Keratinocyte (primary cell): ENCODE measurements around the gene NAV3. TPM values are rescaled to one million over a fixed set of nuclear protein-coding genes. Genes with fewer than 3 reads are reported as not detected.

Experiments used
- DNase-seq: peaks from one replicate; pipeline ENCODE4 v3.0.0-alpha.2; 2011; ENCODE audit warnings: low read depth, missing footprints, low spot score
- FAIRE-seq: peaks from 2 replicates; lab custom pipeline; 2011; peaks lifted over from hg19 to GRCh38; lab: Jason Lieb, UNC
- H2AFZ ChIP-seq: 2 replicates; pipeline ENCODE4 v1.6.0; 2012; ENCODE audit warnings: low read length, control low read depth, inconsistent platforms; ENCODE audit not compliant: control insufficient read depth
- H3K27ac ChIP-seq: 2 replicates; pipeline ENCODE4 v1.5.1; 2011; ENCODE audit warnings: low read length; ENCODE audit not compliant: control insufficient read depth, insufficient read depth
- H3K27me3 ChIP-seq: 3 replicates; pipeline ENCODE4 v1.6.0; 2011; ENCODE audit warnings: low read length; ENCODE audit not compliant: control insufficient read depth, insufficient read depth; ENCODE audit errors: extremely low read depth
- H3K36me3 ChIP-seq, 2 experiments: 2 replicates in 1 of 2; 3 replicates in 1 of 2; pipeline ENCODE4 v1.5.1; 2011; ENCODE audit warnings: low read length in 2 of 2, mild to moderate bottlenecking in 1 of 2; ENCODE audit not compliant: control insufficient read depth in 2 of 2, insufficient read depth in 2 of 2; ENCODE audit errors: extremely low read depth in 1 of 2
- H3K4me1 ChIP-seq: 3 replicates; pipeline ENCODE4 v1.5.1; 2011; ENCODE audit warnings: low read length; ENCODE audit not compliant: control insufficient read depth, insufficient read depth; ENCODE audit errors: extremely low read depth
- H3K4me2 ChIP-seq: 3 replicates; pipeline ENCODE4 v1.6.0; 2011; ENCODE audit warnings: low read depth, low read length; ENCODE audit not compliant: control insufficient read depth, insufficient read depth; ENCODE audit errors: extremely low read depth
- H3K4me3 ChIP-seq, 3 experiments: fragments of 200-600 bp in 1 of 3; sonication (generic) in 1 of 3; 2 replicates in 2 of 3; 3 replicates in 1 of 3; pipeline ENCODE4 v1.5.1; 2011 to 2016; ENCODE audit warnings: low read length in 3 of 3, mild to moderate bottlenecking in 3 of 3, control low read depth in 2 of 3, inconsistent platforms in 1 of 3, low read depth in 1 of 3, mixed read lengths in 1 of 3, mixed run types in 1 of 3, moderate library complexity in 1 of 3; ENCODE audit not compliant: control insufficient read depth in 2 of 3, insufficient read depth in 2 of 3; ENCODE audit errors: extremely low read depth in 1 of 3
- H3K79me2 ChIP-seq: 2 replicates; pipeline ENCODE4 v1.6.0; 2012; ENCODE audit warnings: low read length; ENCODE audit not compliant: control insufficient read depth, insufficient read depth
- H3K9ac ChIP-seq: 3 replicates; pipeline ENCODE4 v1.6.0; 2011; ENCODE audit warnings: low read length; ENCODE audit not compliant: control insufficient read depth, insufficient read depth; ENCODE audit errors: extremely low read depth
- H3K9me1 ChIP-seq: 3 replicates; pipeline ENCODE4 v1.6.0; 2011; ENCODE audit warnings: low read length; ENCODE audit not compliant: control insufficient read depth, insufficient read depth; ENCODE audit errors: extremely low read depth
- H3K9me3 ChIP-seq: 2 replicates; pipeline ENCODE4 v1.5.1; 2012; ENCODE audit warnings: low read depth, low read length; ENCODE audit not compliant: control insufficient read depth
- H4K20me1 ChIP-seq: 3 replicates; pipeline ENCODE4 v1.6.0; 2011; ENCODE audit warnings: low read length; ENCODE audit not compliant: control insufficient read depth, insufficient read depth; ENCODE audit errors: extremely low read depth
- CTCF ChIP-seq, 3 experiments: IDR thresholded peaks in 1 of 3; conservative IDR thresholded peaks in 1 of 3; optimal IDR thresholded peaks in 1 of 3; 2 replicates in 2 of 3; 3 replicates in 1 of 3; pipeline versions ENCODE3 to v1.5.1; 2011; ENCODE audit warnings: low read length in 3 of 3, mild to moderate bottlenecking in 3 of 3, moderate library complexity in 2 of 3, control low read depth in 1 of 3, inconsistent platforms in 1 of 3; ENCODE audit not compliant: insufficient read depth in 2 of 3; ENCODE audit errors: extremely low read depth in 1 of 3
- EZH2 ChIP-seq: IDR thresholded peaks from one replicate; pipeline ENCODE4 v1.6.1; 2012; ENCODE audit warnings: inconsistent platforms, mild to moderate bottlenecking, low read length, moderate library complexity
- dilution Hi-C: fragments of 300-500 bp; cut with MboI; formaldehyde crosslinking; loops from one replicate; pipeline ENCODE4 v1.7.0; 2020; ENCODE audit warnings: low sequenced_read_pairs; ENCODE audit not compliant: extremely low pct_ligation_motif_present
- polyA plus RNA-seq, 5 experiments: library from polyadenylated mRNA; depleted of rRNA in 3 of 5; stranded (reverse) in 3 of 5; stranded (forward) in 1 of 5; unstranded in 1 of 5; fragments of >200 nt; gene quantifications; 1 replicate in 1 of 5; 2 replicates in 3 of 5; 3 replicates in 1 of 5; pipeline versions ENCODE4 v1.2.1 to v1.2.3, GENCODE V29; 2011 to 2012; ENCODE audit warnings: missing spikeins in 2 of 5, low read depth in 1 of 5, low replicate concordance in 1 of 5

Gene NAV3
- polyA plus RNA-seq, 1 donor (not counting 4 experiments of a cell fraction or from before 2014, with no cell fraction given): 22.6 TPM

- Histone ChIP-seq H3K4me3 (no peak overlapping the region), H3K79me2 (peaks cover 3% of the 10 kb centered on the region), H3K4me1 (peaks cover 6% of the 10 kb centered on the region), H3K27ac (no peak overlapping the region), H3K27me3 (no peaks in the 10 kb centered on the region), H3K9me3 (no peaks in the 10 kb centered on the region), H3K4me2 (no peak overlapping the region), H4K20me1 (no peaks in the 10 kb centered on the region), H2AFZ (no peak overlapping the region), H3K36me3 (peaks cover 0 to 5% of the 10 kb centered on the region in 2 experiments), H3K9ac (no peak overlapping the region), H3K9me1 (no peaks in the 10 kb centered on the region)
- TF ChIP-seq EZH2 (no peak), CTCF (optimal IDR thresholded peaks at IDR 0.05 in 1 of 3, IDR thresholded peaks at IDR 0.05 in 1 of 3, conservative IDR thresholded peaks at IDR 0.05 in 1 of 3; ENCODE audit: extremely low read depth in 1 of 3, insufficient read depth in 2 of 3, low read length in 3 of 3) (no peak)
- FAIRE-seq (no peak), DNase-seq (no peak)
- dilution Hi-C loops: no loop called here
These were observed 259.6 kb downstream of the NAV3 start for GRCh38 chr12:78090266-78090665.

- TF ChIP-seq EZH2: no peak
- TF ChIP-seq CTCF (optimal IDR thresholded peaks at IDR 0.05 in 1 of 3, IDR thresholded peaks at IDR 0.05 in 1 of 3, conservative IDR thresholded peaks at IDR 0.05 in 1 of 3; ENCODE audit: extremely low read depth in 1 of 3, insufficient read depth in 2 of 3, low read length in 3 of 3): no peak
- Histone ChIP-seq H2AFZ (no peak overlapping the region), H3K4me3 (no peak overlapping the region), H3K9me1 (no peaks in the 10 kb centered on the region), H3K79me2 (no peaks in the 10 kb centered on the region), H4K20me1 (no peaks in the 10 kb centered on the region), H3K4me1 (peaks cover 5% of the 10 kb centered on the region), H3K4me2 (no peak overlapping the region), H3K27ac (no peak overlapping the region), H3K36me3 (peaks cover 0 to 2% of the 10 kb centered on the region in 2 experiments), H3K27me3 (no peaks in the 10 kb centered on the region), H3K9ac (no peak overlapping the region), H3K9me3 (no peaks in the 10 kb centered on the region)
- dilution Hi-C loops: no loop called here
- FAIRE-seq (peak; percentile 75), DNase-seq (peak; percentile 9)
These were observed 264.9 kb downstream of the NAV3 start for GRCh38 chr12:78095623-78096022.
